K562 (cell line): ENCODE results near the gene WDR86. TPM values are rescaled to one million over a fixed set of nuclear protein-coding genes. Genes with fewer than 3 reads are reported as not detected.
A peak's percentile ranks its signal among the peaks of the same experiment; 100 is the strongest.

ENCODE experiments used
- FOXK2 ChIP-seq, 2 experiments: fragments of 450-650 bp; IDR thresholded peaks in 1 of 2; conservative IDR thresholded peaks in 1 of 2; 2 replicates each; pipeline ENCODE4 v1.6.1; 2016; ENCODE audit warnings: low read depth in 2 of 2, mild to moderate bottlenecking in 1 of 2
- GABPB1 ChIP-seq: sonication (generic); formaldehyde crosslinking; IDR thresholded peaks from 2 replicates; pipeline ENCODE4 v1.8.0; 2022; ENCODE audit warnings: mild to moderate bottlenecking, missing genetic modification reagents
- NCOA4 ChIP-seq: fragments of 450-650 bp; IDR thresholded peaks from 2 replicates; pipeline ENCODE4 v1.6.1; 2018; ENCODE audit warnings: mild to moderate bottlenecking; ENCODE audit not compliant: partially characterized antibody
- PHTF2 ChIP-seq: fragments of 250-450 bp; sonication (Bioruptor Pico); IDR thresholded peaks from 2 replicates; pipeline ENCODE4 v1.5.0; 2021; ENCODE audit warnings: mild to moderate bottlenecking
- RUNX1 ChIP-seq: sonication (generic); IDR thresholded peaks from 2 replicates; pipeline ENCODE4 v1.6.1; 2016; ENCODE audit warnings: antibody characterized with exemption, low read depth
- TCF3 ChIP-seq: sonication (generic); formaldehyde crosslinking; IDR thresholded peaks from 2 replicates; pipeline ENCODE4 v1.4.0; 2020; ENCODE audit warnings: mild to moderate bottlenecking, missing genetic modification reagents
- ZNF551 ChIP-seq: fragments of 250-450 bp; sonication (Bioruptor Pico); IDR thresholded peaks from 2 replicates; pipeline ENCODE4 v1.5.0; 2021; ENCODE audit warnings: mild to moderate bottlenecking, moderate library complexity
- polyA plus RNA-seq, 8 experiments: library from polyadenylated mRNA; depleted of rRNA in 4 of 8; stranded (reverse) in 5 of 8; unstranded in 3 of 8; fragments of >200 nt; fragmentation: Nextera tagmentation in 2 of 8; fragmentation: Illumina TruSeq in 1 of 8; extraction: Ambion mirVana in 2 of 8; extraction: Trizol in 1 of 8; gene quantifications; 2 replicates each; pipeline versions ENCODE4 v1.2.1 to v1.2.3, GENCODE V29; 2011 to 2014; ENCODE audit warnings: inconsistent platforms in 1 of 8, missing spikeins in 1 of 8
- total RNA-seq, 7 experiments: library from RNA; depleted of rRNA in 6 of 7; stranded (reverse); fragments of >200 nt in 6 of 7; fragmentation: Illumina TruSeq in 2 of 7; extraction: Trizol in 2 of 7; gene quantifications; 2 replicates each; pipeline versions ENCODE4 v1.2.1 to v1.2.3, GENCODE V29; 2011 to 2021; ENCODE audit warnings: low replicate concordance in 1 of 7
- TF ChIP-seq, protein P1 (sequence below), 2 experiments: fragments of 450-650 bp in 1 of 2; sonication (generic) in 1 of 2; formaldehyde crosslinking in 1 of 2; IDR thresholded peaks; 2 replicates each; pipeline versions ENCODE4 v1.7.1 to v1.9.0; 2016 to 2022; ENCODE audit warnings: inconsistent platforms in 1 of 2, mild to moderate bottlenecking in 1 of 2, missing genetic modification reagents in 1 of 2
- TF ChIP-seq, protein P2 (sequence below): fragments of 250-450 bp; sonication (Bioruptor Pico); IDR thresholded peaks from 2 replicates; pipeline ENCODE4 v1.8.0; 2022; ENCODE audit warnings: moderate library complexity, mild to moderate bottlenecking, inconsistent platforms

The WDR86 gene
- total and polyA plus RNA-seq, 9 of the 15 experiments (the other 6 are each of a cell fraction or from before 2014, with no cell fraction given), result 0.24 TPM; not detected in 8

DNA sequence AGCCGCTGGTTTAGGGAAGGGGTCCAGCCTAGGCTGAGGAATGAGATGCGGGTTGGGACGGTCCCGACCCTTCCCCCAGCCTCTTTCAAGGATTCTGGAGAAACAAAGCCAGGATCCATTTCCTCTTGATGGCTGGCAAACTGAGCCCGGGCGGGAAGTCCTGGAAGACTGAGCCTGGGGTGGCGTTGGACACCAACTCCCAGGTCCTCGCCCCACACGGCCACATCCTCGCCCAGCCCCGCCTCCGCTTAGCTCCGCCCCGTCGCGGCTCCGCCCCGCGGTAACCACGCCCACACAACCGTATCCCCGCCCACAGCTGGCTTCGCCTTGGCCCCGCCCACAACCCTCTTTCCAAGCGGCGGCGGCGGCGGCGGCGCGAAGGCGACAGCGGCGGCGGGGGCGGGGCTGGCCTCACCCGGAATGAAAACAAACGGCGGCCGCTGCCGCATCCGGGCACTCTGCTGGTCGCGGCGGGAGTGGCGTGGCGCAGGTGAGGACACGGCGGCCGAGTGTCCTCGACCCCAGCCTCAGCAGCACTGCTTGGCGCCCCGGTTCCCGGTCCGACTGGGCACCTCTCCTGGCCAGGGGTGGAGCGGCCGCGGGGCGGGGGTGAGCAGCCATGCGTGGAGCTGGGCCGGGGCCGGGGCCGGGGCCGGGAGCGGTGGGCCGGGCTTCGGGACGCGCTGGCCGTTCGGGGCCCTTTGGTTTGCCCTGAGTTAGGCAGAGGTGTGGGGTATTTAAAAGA is 68.3 kb downstream of the WDR86 start, which contains the start of gene NUB1 (continued):
- TF ChIP-seq PHTF2 (CRISPR knock-in tag) (no peak), GABPB1 (CRISPR knock-in tag) (peak; percentile 94), RUNX1 (0 out of 2 replicates have a peak, but pooled peaks have one; percentile 68), NCOA4 (no peak), FOXK2 (conservative IDR thresholded peaks at IDR 0.05 in 1 of 2, IDR thresholded peaks at IDR 0.05 in 1 of 2; ENCODE audit: low read depth in 2 of 2) (peak; percentile 90 to 94), TCF3 (CRISPR knock-in tag) (no peak), ZNF551 (CRISPR knock-in tag) (no peak)
- TF ChIP-seq, protein P1, sequence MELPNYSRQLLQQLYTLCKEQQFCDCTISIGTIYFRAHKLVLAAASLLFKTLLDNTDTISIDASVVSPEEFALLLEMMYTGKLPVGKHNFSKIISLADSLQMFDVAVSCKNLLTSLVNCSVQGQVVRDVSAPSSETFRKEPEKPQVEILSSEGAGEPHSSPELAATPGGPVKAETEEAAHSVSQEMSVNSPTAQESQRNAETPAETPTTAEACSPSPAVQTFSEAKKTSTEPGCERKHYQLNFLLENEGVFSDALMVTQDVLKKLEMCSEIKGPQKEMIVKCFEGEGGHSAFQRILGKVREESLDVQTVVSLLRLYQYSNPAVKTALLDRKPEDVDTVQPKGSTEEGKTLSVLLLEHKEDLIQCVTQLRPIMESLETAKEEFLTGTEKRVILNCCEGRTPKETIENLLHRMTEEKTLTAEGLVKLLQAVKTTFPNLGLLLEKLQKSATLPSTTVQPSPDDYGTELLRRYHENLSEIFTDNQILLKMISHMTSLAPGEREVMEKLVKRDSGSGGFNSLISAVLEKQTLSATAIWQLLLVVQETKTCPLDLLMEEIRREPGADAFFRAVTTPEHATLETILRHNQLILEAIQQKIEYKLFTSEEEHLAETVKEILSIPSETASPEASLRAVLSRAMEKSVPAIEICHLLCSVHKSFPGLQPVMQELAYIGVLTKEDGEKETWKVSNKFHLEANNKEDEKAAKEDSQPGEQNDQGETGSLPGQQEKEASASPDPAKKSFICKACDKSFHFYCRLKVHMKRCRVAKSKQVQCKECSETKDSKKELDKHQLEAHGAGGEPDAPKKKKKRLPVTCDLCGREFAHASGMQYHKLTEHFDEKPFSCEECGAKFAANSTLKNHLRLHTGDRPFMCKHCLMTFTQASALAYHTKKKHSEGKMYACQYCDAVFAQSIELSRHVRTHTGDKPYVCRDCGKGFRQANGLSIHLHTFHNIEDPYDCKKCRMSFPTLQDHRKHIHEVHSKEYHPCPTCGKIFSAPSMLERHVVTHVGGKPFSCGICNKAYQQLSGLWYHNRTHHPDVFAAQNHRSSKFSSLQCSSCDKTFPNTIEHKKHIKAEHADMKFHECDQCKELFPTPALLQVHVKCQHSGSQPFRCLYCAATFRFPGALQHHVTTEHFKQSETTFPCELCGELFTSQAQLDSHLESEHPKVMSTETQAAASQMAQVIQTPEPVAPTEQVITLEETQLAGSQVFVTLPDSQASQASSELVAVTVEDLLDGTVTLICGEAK (IDR thresholded peaks at IDR 0.05), result peak; percentile 93
- TF ChIP-seq, protein P1 (CRISPR knock-in tag; IDR thresholded peaks at IDR 0.05), result no peak
- TF ChIP-seq, protein P2, sequence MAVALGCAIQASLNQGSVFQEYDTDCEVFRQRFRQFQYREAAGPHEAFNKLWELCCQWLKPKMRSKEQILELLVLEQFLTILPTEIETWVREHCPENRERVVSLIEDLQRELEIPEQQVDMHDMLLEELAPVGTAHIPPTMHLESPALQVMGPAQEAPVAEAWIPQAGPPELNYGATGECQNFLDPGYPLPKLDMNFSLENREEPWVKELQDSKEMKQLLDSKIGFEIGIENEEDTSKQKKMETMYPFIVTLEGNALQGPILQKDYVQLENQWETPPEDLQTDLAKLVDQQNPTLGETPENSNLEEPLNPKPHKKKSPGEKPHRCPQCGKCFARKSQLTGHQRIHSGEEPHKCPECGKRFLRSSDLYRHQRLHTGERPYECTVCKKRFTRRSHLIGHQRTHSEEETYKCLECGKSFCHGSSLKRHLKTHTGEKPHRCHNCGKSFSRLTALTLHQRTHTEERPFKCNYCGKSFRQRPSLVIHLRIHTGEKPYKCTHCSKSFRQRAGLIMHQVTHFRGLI, result no peak
